Adrenal gland (tissue), 5 donors: ENCODE results near the gene MAGEB17.

Source experiments
- CTCF ChIP-seq, 6 experiments: fragments of 450-650 bp in 4 of 6; fragments of 200-600 bp in 2 of 6; sonication (generic) in 1 of 6; IDR thresholded peaks; 1 replicate in 5 of 6; 2 replicates in 1 of 6; pipeline versions ENCODE4 v1.5.1 to v1.8.0; 2016 to 2021; ENCODE audit warnings: antibody characterized with exemption in 6 of 6, mild to moderate bottlenecking in 2 of 6, moderate library complexity in 1 of 6
- POLR2A ChIP-seq, 2 donors: fragments of 450-650 bp; IDR thresholded peaks; one replicate each; pipeline ENCODE4 v1.6.1; 2017; ENCODE audit warnings: antibody characterized with exemption in 2 of 2, mild to moderate bottlenecking in 2 of 2, moderate library complexity in 1 of 2
- donor health status: DM: no; HTN: no; CAD: no.

- TF ChIP-seq POLR2A (IDR thresholded peaks at IDR 0.05) (no peak), CTCF (IDR thresholded peaks at IDR 0.05) (no peak)
These were observed 31.2 kb upstream of the MAGEB17 start for GRCh38 chrX:16136080-16136479.
